LNCaP clone FGC (cell line): ENCODE measurements around the gene FIZ1.

Source experiments
- DNase-seq: peaks from one replicate; pipeline ENCODE4 v3.0.0-alpha.2; 2011; ENCODE audit warnings: low read depth
- H3K4me3 ChIP-seq: 2 replicates; pipeline ENCODE4 v1.5.1; 2011; ENCODE audit warnings: mild to moderate bottlenecking, low read depth, low read length, control low read depth
- TF ChIP-seq, protein P1 (sequence below): IDR thresholded peaks from 2 replicates; pipeline ENCODE4 v1.5.1; 2012; ENCODE audit warnings: mild to moderate bottlenecking; ENCODE audit not compliant: control insufficient read depth, insufficient read depth; ENCODE audit errors: extremely low read depth

FIZ1 gene

GRCh38 chr19:55593096-55593772 lies 6.1 kb downstream of the FIZ1 start:
- H3K4me3 ChIP-seq = no peak overlapping the region
- no peak for DNase-seq
- TF ChIP-seq, protein P1, sequence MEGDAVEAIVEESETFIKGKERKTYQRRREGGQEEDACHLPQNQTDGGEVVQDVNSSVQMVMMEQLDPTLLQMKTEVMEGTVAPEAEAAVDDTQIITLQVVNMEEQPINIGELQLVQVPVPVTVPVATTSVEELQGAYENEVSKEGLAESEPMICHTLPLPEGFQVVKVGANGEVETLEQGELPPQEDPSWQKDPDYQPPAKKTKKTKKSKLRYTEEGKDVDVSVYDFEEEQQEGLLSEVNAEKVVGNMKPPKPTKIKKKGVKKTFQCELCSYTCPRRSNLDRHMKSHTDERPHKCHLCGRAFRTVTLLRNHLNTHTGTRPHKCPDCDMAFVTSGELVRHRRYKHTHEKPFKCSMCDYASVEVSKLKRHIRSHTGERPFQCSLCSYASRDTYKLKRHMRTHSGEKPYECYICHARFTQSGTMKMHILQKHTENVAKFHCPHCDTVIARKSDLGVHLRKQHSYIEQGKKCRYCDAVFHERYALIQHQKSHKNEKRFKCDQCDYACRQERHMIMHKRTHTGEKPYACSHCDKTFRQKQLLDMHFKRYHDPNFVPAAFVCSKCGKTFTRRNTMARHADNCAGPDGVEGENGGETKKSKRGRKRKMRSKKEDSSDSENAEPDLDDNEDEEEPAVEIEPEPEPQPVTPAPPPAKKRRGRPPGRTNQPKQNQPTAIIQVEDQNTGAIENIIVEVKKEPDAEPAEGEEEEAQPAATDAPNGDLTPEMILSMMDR = no peak

GRCh38 chr19:55592391-55593090 lies 6.8 kb downstream of the FIZ1 start:
- TF ChIP-seq, protein P1 = no peak
- DNase-seq = no peak
- H3K4me3 ChIP-seq = no peak overlapping the region

DNA sequence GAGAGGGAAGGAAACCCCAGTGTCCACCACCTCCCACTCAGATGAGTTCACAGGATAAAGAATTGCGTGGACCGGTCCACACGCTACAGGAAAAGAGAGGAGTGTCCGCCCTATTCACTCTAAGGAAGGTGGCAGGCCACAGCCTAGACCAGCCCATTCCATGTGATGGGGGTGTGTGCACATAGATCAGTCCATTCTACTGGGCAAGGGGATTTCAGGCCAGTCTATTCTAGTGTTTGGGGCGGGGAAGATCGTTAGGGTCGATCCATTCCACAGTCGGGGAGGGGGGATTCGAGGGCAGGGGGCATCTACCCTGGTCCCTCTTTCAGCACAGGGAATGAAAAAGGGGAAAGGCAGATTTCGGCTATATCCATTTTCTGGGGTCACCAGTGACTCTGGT lies 7.8 kb downstream of the FIZ1 start:
- H3K4me3 ChIP-seq = no peak overlapping the region
- no peak for DNase-seq
- TF ChIP-seq, protein P1 = no peak

DNA sequence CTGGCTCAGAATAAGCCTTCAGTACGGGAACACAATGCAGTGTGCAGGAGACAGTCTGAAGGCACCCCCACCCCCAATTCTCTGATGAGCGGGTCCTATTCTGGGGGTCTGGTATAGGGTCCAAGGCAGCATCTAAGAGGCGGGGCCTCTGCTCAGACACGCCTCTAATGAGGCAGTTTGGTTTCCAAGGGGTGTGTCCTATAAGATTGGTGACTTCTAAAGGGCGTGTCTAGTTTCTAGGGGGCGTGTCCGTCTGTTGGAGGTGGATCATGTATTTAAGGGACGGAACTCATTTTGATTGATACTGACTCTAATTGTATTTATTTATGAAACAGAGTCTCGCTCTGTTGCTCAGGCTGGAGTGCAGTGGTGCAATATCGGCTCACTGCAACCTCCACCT lies 8.7 kb downstream of the FIZ1 start:
- TF ChIP-seq, protein P1 = no peak
- H3K4me3 ChIP-seq = no peak overlapping the region
- no peak for DNase-seq

DNA sequence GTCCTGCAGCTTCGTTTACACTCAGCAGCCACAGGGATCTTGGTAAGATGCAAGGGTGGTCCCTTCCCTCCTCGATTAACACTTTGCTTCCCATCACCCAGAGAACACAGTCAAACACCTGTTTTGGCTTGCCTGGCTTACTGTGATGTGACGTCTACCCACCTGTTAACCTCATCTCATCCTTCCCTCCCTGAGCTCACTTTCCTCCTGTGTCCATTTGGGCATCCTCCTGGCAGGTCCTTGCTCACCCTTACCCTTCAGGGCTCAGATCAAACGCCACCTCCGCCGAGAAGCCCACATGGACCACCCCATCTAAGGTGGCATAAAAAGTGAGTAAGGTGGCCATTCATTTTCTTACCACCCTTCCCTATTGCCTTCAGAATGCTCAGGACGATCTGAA lies 9.2 kb downstream of the FIZ1 start:
- TF ChIP-seq, protein P1 = no peak
- H3K4me3 ChIP-seq = no peak overlapping the region
- no peak for DNase-seq

- DNase-seq = no peak
- TF ChIP-seq, protein P1 = no peak
- no peak overlapping the region for H3K4me3 ChIP-seq
Measured at GRCh38 chr19:55588738-55589137, 10.6 kb downstream of the FIZ1 start.
